Stimulated activated CD8-positive, alpha-beta memory T cell treated with anti-CD3 and anti-CD28 coated beads, Interleukin-12 subunit alpha, Interleukin-12 subunit beta, amount 100 ng/mL, for 1 hour (primary cell): ENCODE measurements around the gene ACAP1.
A peak's percentile ranks its signal among the peaks of the same experiment; 100 is the strongest.

Source experiments
- DNase-seq: peaks from one replicate; pipeline ENCODE4 v3.0.0-alpha.2; 2020; ENCODE audit warnings: low read depth

Gene ACAP1

GRCh38 chr17:7391307-7391706 is 55.0 kb downstream of the ACAP1 start:
- DNase-seq = no peak

- no peak for DNase-seq
Measured at GRCh38 chr17:7392696-7393612, 56.6 kb downstream of the ACAP1 start.

- peak; percentile 54 for DNase-seq
Measured at GRCh38 chr17:7393613-7394451, 57.5 kb downstream of the ACAP1 start.

GRCh38 chr17:7394452-7395191 is 58.3 kb downstream of the ACAP1 start, which contains the start of gene PLSCR3:
TSS of gene PLSCR3 (minus strand) at chr17:7394525. CDS start at chr17:7394110, 415 bp downstream.
- DNase-seq = peak; percentile 58

- DNase-seq = no peak
Measured at GRCh38 chr17:7396147-7396546, 59.8 kb downstream of the ACAP1 start.

GRCh38 chr17:7398612-7399011 is 62.3 kb downstream of the ACAP1 start:
- DNase-seq = no peak
